ENCODE results near the gene TPCN2. TPM values are rescaled to one million over a fixed set of nuclear protein-coding genes. Genes with fewer than 3 reads are reported as not detected.

The TPCN2 gene
- total RNA-seq, 1 donor from 2014 or later = 4.5 TPM

GRCh38 chr11:69116671-69117070 is 67.9 kb downstream of the TPCN2 start:
- Histone ChIP-seq H3K36me3 (ENCODE audit: control insufficient read depth, insufficient read depth, low read length) (no peaks in the 10 kb centered on the region), H3K27me3 (ENCODE audit: control insufficient read depth, insufficient read depth, low read length) (no peaks in the 10 kb centered on the region), H3K4me3 (ENCODE audit: low read depth, low read length) (no peak overlapping the region)
- no peak for DNase-seq (ENCODE audit: low read depth)
- TF ChIP-seq CTCF (IDR thresholded peaks at IDR 0.05; ENCODE audit: insufficient read depth, low read length, severe bottlenecking) = no peak
- FAIRE-seq = no peak

- Histone ChIP-seq H3K36me3 (ENCODE audit: control insufficient read depth, insufficient read depth, low read length) (no peaks in the 10 kb centered on the region), H3K27me3 (ENCODE audit: control insufficient read depth, insufficient read depth, low read length) (no peaks in the 10 kb centered on the region), H3K4me3 (ENCODE audit: low read depth, low read length) (no peak overlapping the region)
- FAIRE-seq (peak; percentile 43), DNase-seq (ENCODE audit: low read depth) (no peak)
- TF ChIP-seq CTCF (IDR thresholded peaks at IDR 0.05; ENCODE audit: insufficient read depth, low read length, severe bottlenecking) = no peak
Measured at GRCh38 chr11:69119190-69119589, 70.5 kb downstream of the TPCN2 start.

DNA sequence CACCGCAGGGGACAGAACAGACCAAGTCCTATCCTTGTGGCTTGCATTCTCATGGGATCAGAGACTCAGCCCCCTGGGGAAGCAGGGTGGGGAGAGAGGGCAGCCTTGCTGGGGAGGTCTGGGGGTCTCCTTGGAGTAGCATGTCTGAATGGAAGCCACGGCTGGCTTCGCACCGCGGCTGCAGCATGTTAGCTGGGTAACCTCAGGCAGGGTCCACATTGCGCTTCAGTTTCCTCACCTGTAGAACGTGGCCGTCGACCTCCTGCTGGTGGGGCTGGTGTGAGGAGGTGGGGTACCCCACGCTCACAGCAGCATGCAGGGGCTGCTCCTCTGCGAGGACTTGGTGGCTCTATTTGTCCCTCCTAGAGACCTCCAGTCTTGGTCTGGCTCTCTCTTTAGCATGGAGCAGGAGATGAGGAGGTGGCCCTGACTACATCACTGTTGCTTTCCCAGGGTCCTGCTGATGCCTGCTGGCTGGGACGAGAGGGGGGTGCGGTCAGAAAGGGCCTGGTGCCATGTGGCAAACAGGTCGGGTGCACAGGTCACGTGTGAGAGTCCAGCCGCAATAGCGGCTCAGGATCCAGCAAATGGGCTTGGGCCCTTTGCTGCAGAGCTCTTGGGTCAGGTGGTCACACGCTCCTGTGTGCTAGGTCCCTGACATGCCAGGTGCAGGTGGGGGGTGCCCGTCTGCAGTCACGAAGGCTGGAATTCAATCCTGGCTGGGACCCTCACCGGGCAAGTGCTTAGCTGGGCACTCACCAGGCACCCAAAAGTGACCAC is 71.6 kb downstream of the TPCN2 start:
- no peak overlapping the region for H3K4me3 ChIP-seq (ENCODE audit: low read depth, low read length)
- no peaks in the 10 kb centered on the region for H3K36me3 ChIP-seq (ENCODE audit: control insufficient read depth, insufficient read depth, low read length)
- H3K27me3 ChIP-seq (ENCODE audit: control insufficient read depth, insufficient read depth, low read length) = no peaks in the 10 kb centered on the region
- FAIRE-seq (peak; percentile 23), DNase-seq (ENCODE audit: low read depth) (no peak)
- TF ChIP-seq CTCF (IDR thresholded peaks at IDR 0.05; ENCODE audit: insufficient read depth, low read length, severe bottlenecking) = no peak

DNA sequence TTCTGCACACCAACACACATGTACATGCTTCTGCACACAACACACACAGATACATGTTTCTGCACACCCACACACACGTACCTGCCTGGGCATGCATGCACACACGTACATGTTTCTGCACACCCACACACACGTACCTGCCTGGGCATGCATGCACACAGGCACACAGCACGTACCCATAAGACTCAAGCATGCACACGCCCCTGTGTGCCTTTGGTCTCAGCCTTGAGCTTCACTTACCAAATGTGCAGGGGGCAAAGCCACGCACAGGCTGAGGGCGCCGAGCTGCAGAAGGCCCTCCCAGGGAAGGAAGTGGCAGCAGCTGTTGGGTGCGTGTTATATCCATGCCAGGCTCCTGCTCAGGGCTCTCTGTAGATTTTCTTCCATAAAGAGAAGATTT is 72.3 kb downstream of the TPCN2 start:
- peak; percentile 97 for FAIRE-seq
- peak; percentile 68 for DNase-seq (ENCODE audit: low read depth)

DNA sequence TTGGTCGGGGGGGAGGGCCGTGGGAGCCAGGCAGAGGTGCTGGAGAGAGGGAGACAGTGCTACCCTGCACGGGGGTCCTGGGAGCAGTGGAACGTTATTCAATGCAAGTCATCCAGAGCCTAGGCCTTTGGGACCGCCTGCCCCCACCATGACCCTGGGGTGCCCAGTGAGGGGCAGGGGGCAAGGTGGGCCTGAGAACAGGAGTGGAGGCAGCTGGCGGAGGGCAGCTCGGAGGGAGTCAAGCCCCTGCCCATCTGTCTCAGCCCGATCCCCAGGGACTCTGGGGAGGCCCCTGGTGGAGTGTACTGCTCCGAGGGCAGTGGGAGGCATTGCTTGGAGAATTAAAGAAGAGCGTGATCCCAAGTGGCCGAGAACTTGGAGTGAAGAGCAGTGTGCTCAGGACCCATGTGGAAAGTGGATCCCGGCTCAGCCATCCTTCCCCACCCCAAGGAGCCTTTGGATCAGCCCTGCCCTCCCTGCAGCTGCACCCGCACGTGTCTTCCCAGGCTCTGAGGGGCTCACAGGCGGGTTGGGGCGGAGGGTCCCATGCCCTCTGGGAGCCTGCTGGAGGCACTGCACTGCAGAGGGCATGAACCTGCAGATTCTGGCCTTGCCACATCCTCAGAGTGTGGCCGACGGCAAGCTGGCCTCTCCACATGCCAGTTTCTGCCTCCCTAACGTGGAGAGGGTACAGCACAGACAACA is 73.0 kb downstream of the TPCN2 start:
- DNase-seq (ENCODE audit: low read depth) = no peak
- no peak for TF ChIP-seq CTCF (IDR thresholded peaks at IDR 0.05; ENCODE audit: insufficient read depth, low read length, severe bottlenecking)
- H3K36me3 ChIP-seq (ENCODE audit: control insufficient read depth, insufficient read depth, low read length) = no peaks in the 10 kb centered on the region
- FAIRE-seq = no peak
- no peaks in the 10 kb centered on the region for H3K27me3 ChIP-seq (ENCODE audit: control insufficient read depth, insufficient read depth, low read length)
- no peak overlapping the region for H3K4me3 ChIP-seq (ENCODE audit: low read depth, low read length)

More for the DNA sequence above, 72.3 kb downstream of the TPCN2 start:
- Histone ChIP-seq H3K36me3 (ENCODE audit: control insufficient read depth, insufficient read depth, low read length) (no peaks in the 10 kb centered on the region), H3K4me3 (ENCODE audit: low read depth, low read length) (no peak overlapping the region), H3K27me3 (ENCODE audit: control insufficient read depth, insufficient read depth, low read length) (no peaks in the 10 kb centered on the region)
- TF ChIP-seq CTCF (IDR thresholded peaks at IDR 0.05; ENCODE audit: insufficient read depth, low read length, severe bottlenecking) = no peak

Measured in bronchial epithelial cell (primary cell).